Measurements from ENCODE around the gene PSME1.

DNA sequence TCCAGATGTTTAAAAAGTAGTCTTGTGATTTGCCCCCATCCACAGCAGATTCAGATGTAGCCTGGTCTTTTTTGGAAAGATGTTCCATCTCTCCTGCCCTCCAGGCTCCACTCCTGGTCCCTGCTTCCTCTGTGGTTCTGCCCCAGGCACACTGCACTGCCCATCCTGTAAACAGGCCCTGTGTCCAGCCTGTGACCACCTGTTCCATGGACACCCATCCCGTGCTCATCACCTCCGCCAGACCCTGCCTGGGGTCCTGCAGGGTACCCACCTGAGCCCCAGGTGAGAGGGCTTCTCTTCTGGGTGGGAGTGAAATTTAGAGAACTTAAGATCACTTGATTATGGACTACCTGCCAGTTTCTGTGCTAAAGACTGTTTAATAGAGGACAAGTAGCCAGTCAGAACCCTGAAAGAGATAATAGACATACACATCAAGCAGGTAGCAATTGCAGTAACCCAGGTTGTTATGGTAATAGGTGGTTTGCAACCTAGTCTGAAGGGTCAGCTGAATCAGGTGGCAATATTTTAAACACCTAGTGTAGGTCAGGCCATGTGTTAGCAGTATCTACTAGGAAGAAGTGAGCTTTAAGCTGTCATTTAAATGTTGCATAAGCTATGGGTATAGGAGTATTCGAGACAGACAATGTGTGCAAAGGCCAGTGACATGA, 13.4 kb downstream of the PSME1 start:
- TF ChIP-seq EZH2 (IDR thresholded peaks at IDR 0.05; ENCODE audit: borderline replicate concordance, low read depth, low read length, poor library complexity, severe bottlenecking) (no peak), CTCF (conservative IDR thresholded peaks at IDR 0.05; ENCODE audit: low read depth, low read length) (no peak)

Measured in A673 (cell line).